Kasumi-1 (cell line): ENCODE data around the gene NAV3.

ENCODE experiments used
- DNase-seq, 2 experiments: peaks; one replicate each; lab custom pipeline; 2025; lab: John Stamatoyannopoulos, UW

Gene NAV3

GRCh38 chr12:78261901-78262300, 431.2 kb downstream of the NAV3 start:
- DNase-seq: no peak
